Mucosa of descending colon (tissue), 3 donors: ENCODE results near the gene GPC3. TPM values are rescaled to one million over a fixed set of nuclear protein-coding genes. Genes with fewer than 3 reads are reported as not detected.

Source experiments
- ATAC-seq: fragments of 200-7000 bp; cut with Tn5 transposase; one replicate; pipeline ENCODE4 v1.9.1; 2020; ENCODE audit warnings: mild to moderate bottlenecking, moderate library complexity
- DNase-seq, 3 donors: peaks; one replicate each; pipeline ENCODE4 v3.0.0-alpha.2; 2020
- H3K36me3 ChIP-seq: fragments of 200-600 bp; one replicate; pipeline ENCODE4 v1.8.0; 2021; ENCODE audit warnings: low read depth, mild to moderate bottlenecking
- H3K4me1 ChIP-seq: fragments of 200-600 bp; one replicate; pipeline ENCODE4 v1.8.0; 2021; ENCODE audit warnings: low read depth, mild to moderate bottlenecking
- H3K4me3 ChIP-seq: fragments of 200-600 bp; one replicate; pipeline ENCODE4 v1.8.0; 2021; ENCODE audit warnings: mild to moderate bottlenecking
- H3K9me3 ChIP-seq: fragments of 200-600 bp; one replicate; pipeline ENCODE4 v1.8.0; 2021; ENCODE audit warnings: mild to moderate bottlenecking
- CTCF ChIP-seq: fragments of 200-600 bp; IDR thresholded peaks from one replicate; pipeline ENCODE4 v1.8.0; 2022; ENCODE audit warnings: antibody characterized with exemption, mild to moderate bottlenecking
- intact Hi-C, 2 donors: fragments of 100-400 bp; cut with DNase I in 1 of 2; cut with micrococcal nuclease in 1 of 2; formaldehyde crosslinking; loops; one replicate each; pipeline versions ENCODE4 v1.11.0 to v1.11.1; 2022; cut with DNase I, micrococcal nuclease
- total RNA-seq, 3 donors: library from RNA; stranded (reverse); fragmentation: NEBNext Ultra II Directional in 2 of 3; extraction: Animal tissue kit (Norgen Biotek cat#: 25700) in 2 of 3; gene quantifications; one replicate each; pipeline versions ENCODE4 v1.2.1 to v1.2.4, GENCODE V29; 2021 to 2023
- donor health status: DM: no; HTN: no; CAD: no; lungs with moderate emphysema.
- donor health status: DM: no; HTN: no; CAD: no.
- donor health status: DM: no; HTN: yes; CAD: no.

GPC3 gene
- total RNA-seq, 3 donors from 2014 or later, result 0.55 to 2.8 (median 2.1) TPM

GRCh38 chrX:133638285-133638684, 347.1 kb downstream of the GPC3 start:
- H3K9me3 ChIP-seq, result no peaks in the 10 kb centered on the region
- no peaks in the 10 kb centered on the region for H3K36me3 ChIP-seq
- no peak for DNase-seq
- no peak for TF ChIP-seq CTCF
- no peaks in the 10 kb centered on the region for H3K4me1 ChIP-seq
- ATAC-seq, result no peak
- intact Hi-C loops, result no loop called here
- H3K4me3 ChIP-seq, result no peak overlapping the region

- ATAC-seq (no peak), DNase-seq (no peak)
- intact Hi-C loops, result no loop called here
- Histone ChIP-seq H3K36me3 (no peaks in the 10 kb centered on the region), H3K9me3 (no peaks in the 10 kb centered on the region), H3K4me3 (no peak overlapping the region), H3K4me1 (no peaks in the 10 kb centered on the region)
- TF ChIP-seq CTCF, result no peak
Observed at GRCh38 chrX:133637765-133638164, 347.6 kb downstream of the GPC3 start.

- no peak for DNase-seq
- intact Hi-C loops, result no loop called here
- no peak for TF ChIP-seq CTCF
- Histone ChIP-seq H3K4me1 (no peaks in the 10 kb centered on the region), H3K4me3 (no peak overlapping the region), H3K9me3 (no peaks in the 10 kb centered on the region), H3K36me3 (no peaks in the 10 kb centered on the region)
- no peak for ATAC-seq
Observed at GRCh38 chrX:133636009-133636408, 349.4 kb downstream of the GPC3 start.

- DNase-seq (no peak), ATAC-seq (no peak)
- intact Hi-C loops, result no loop called here
- TF ChIP-seq CTCF, result no peak
- Histone ChIP-seq H3K36me3 (no peaks in the 10 kb centered on the region), H3K4me1 (no peaks in the 10 kb centered on the region), H3K9me3 (no peaks in the 10 kb centered on the region), H3K4me3 (no peak overlapping the region)
Observed at GRCh38 chrX:133634416-133634815, 351.0 kb downstream of the GPC3 start.

GRCh38 chrX:133633950-133634349, 351.4 kb downstream of the GPC3 start:
- H3K4me1 ChIP-seq, result no peaks in the 10 kb centered on the region
- H3K36me3 ChIP-seq, result no peaks in the 10 kb centered on the region
- DNase-seq (no peak), ATAC-seq (no peak)
- TF ChIP-seq CTCF, result no peak
- no peak overlapping the region for H3K4me3 ChIP-seq
- intact Hi-C loops, result no loop called here
- H3K9me3 ChIP-seq, result no peaks in the 10 kb centered on the region

GRCh38 chrX:133633162-133633561, 352.2 kb downstream of the GPC3 start:
- Histone ChIP-seq H3K9me3 (no peaks in the 10 kb centered on the region), H3K4me1 (no peaks in the 10 kb centered on the region), H3K4me3 (no peak overlapping the region), H3K36me3 (no peaks in the 10 kb centered on the region)
- ATAC-seq, result no peak
- DNase-seq, result no peak
- intact Hi-C loops, result no loop called here
- no peak for TF ChIP-seq CTCF
